Bronchial epithelial cell (primary cell): ENCODE data around the gene KPNA2. TPM values are rescaled to one million over a fixed set of nuclear protein-coding genes. Genes with fewer than 3 reads are reported as not detected.
"Not testable (repeated sequence)": the region's sequence is repeated elsewhere in the genome, so short reads cannot be mapped to it uniquely, and the experiment has no call there.

Source experiments
- DNase-seq: peaks from one replicate; pipeline ENCODE4 v3.0.0-alpha.2; 2010; ENCODE audit warnings: low read depth
- FAIRE-seq: peaks from 2 replicates; lab custom pipeline; 2011; peaks lifted over from hg19 to GRCh38; lab: Jason Lieb, UNC
- H3K27me3 ChIP-seq: 2 replicates; pipeline ENCODE4 v1.5.1; 2011; ENCODE audit warnings: low read length; ENCODE audit not compliant: control insufficient read depth, insufficient read depth
- H3K36me3 ChIP-seq: 2 replicates; pipeline ENCODE4 v1.5.1; 2011; ENCODE audit warnings: low read length; ENCODE audit not compliant: control insufficient read depth, insufficient read depth
- H3K4me3 ChIP-seq: 2 replicates; pipeline ENCODE4 v1.5.1; 2011; ENCODE audit warnings: mild to moderate bottlenecking, low read depth, low read length, control low read depth
- total RNA-seq: library from RNA; depleted of rRNA; stranded (reverse); fragments of >200 nt; gene quantifications from 2 replicates; pipeline ENCODE4 v1.2.1, GENCODE V29; 2014
- TF ChIP-seq, protein P1 (sequence below): IDR thresholded peaks from 2 replicates; pipeline ENCODE4 v1.5.1; 2011; ENCODE audit warnings: mild to moderate bottlenecking, moderate library complexity, low read length, control low read depth, inconsistent platforms; ENCODE audit not compliant: insufficient read depth, severe bottlenecking

Gene KPNA2
- total RNA-seq, 1 donor from 2014 or later, result 17.4 TPM

DNA sequence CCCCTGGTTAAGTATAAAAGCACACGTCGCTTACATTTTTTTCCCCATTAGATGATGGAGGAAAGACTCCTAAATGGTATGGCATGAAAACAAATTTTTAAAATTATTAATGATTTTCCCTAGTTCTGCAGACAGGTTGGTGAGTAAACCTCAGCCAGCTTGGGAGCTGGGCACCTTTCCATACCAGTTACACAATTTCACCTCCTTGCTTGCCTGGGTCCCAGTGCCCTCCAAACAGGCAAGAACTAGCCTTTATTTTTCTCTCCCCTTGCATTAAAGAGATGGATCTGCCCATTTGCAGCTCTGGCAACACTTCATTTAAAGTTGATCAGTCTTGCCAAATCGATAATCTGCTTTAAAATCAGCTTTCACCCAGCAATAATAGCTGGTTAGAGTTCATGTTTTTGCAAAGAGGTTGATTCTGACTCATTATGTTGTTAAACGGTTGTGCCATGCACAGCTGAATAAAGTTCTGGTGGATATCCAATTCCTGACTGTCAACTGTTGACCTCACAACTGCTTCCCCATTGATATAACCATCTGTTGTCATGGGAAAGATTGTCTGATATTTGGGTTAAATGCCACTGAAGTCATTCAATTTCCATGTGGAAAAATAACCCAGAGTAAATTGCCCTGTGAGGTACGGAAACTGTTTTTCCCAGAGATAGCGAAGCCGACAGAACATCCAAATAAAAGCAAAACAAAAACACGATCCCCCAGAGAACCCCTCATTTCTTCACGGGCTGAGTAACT lies 40.5 kb upstream of the KPNA2 start:
- Histone ChIP-seq H3K27me3 (no peaks in the 10 kb centered on the region), H3K36me3 (no peaks in the 10 kb centered on the region), H3K4me3 (peak overlapping the region; percentile 37)
- TF ChIP-seq, protein P1, sequence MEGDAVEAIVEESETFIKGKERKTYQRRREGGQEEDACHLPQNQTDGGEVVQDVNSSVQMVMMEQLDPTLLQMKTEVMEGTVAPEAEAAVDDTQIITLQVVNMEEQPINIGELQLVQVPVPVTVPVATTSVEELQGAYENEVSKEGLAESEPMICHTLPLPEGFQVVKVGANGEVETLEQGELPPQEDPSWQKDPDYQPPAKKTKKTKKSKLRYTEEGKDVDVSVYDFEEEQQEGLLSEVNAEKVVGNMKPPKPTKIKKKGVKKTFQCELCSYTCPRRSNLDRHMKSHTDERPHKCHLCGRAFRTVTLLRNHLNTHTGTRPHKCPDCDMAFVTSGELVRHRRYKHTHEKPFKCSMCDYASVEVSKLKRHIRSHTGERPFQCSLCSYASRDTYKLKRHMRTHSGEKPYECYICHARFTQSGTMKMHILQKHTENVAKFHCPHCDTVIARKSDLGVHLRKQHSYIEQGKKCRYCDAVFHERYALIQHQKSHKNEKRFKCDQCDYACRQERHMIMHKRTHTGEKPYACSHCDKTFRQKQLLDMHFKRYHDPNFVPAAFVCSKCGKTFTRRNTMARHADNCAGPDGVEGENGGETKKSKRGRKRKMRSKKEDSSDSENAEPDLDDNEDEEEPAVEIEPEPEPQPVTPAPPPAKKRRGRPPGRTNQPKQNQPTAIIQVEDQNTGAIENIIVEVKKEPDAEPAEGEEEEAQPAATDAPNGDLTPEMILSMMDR, result no peak
- DNase-seq (peak; percentile 80), FAIRE-seq (no peak)

DNA sequence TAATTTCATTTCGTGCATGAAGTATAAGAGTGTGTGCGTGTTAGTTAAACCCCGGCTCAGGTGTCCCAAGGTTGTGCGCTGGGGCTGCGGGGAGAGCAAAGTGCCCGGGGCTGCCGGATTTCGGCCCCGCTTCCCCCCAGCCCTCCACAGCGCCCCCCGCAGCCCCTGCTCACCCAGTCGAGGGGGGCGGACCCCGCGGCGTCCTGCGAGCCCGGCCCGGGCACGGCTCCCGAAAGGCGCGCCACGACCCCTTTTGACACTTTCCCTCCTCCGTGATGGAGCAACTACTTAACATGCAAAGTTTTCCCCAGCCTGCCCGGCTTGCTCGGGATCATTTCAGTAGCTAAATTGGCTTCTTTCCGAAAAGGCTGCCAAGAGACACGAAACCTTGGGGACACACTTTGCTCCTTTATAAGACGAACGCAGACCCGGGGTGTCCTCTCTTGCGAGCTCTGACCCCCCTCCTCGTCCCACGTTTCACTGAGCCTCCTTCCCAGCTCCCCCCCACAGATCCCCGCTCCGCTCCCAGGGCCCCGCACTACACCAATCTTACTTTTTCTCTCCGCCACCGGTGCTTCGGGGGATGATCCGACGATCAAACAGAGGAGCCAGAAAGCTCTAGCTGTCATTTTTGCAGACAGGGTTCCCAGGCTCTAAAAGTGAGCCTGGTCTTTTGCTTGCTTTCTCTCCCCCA lies 39.8 kb upstream of the KPNA2 start:
- Histone ChIP-seq H3K27me3 (no peaks in the 10 kb centered on the region), H3K4me3 (peak overlapping the region; percentile 37), H3K36me3 (no peaks in the 10 kb centered on the region)
- TF ChIP-seq, protein P1, result no peak
- FAIRE-seq (no peak), DNase-seq (no peak)

DNA sequence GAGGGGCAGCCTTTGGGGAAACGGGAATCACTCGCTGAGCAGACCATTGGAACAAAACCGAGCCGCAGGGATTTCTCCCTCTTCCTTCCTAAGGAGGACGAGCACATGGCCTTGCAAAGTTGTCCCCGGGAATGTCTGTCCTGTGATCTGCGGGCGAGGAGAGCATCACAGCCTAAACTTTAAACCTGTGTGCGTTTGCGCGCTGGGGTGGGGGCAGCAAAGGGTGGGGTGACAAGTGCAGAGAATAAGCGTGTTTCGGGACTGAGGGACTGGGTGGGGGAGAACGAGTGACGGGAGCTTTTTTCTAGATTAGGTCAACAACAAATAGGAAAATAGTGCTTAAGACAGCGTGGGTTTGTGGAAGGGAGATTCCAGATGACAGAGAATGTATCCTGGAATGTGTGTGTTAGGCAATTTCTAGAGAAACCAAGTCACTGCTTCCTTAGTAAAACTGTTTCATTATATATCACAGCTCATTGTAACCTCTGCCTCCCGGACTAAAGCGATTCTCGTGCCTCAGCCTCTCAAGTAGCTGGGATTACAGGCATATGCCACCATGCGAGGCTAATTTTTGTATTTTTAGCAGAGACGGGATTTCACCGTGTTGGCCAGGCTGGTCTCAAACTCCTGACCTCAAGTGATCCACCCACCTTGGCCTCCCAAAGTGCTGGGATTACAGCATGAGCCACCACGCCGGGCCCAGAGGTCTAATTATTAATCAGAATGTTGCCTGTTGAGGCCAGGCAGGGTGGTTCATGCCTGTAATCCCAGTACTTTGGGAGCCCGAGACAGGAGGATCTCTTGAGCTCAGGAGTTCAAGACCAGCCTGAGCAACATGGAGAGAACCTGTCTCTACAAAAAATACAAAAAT lies 39.0 kb upstream of the KPNA2 start, which contains the start of gene C17orf58:
Gene C17orf58, minus strand, starts transcription at position 169 of the 871 bp plus-strand sequence. CDS start 271 bp downstream, outside the sequence.
- DNase-seq, result peak; percentile 64
- H3K27me3 ChIP-seq, FAIRE-seq, H3K36me3 ChIP-seq: not testable (repeated sequence)
- peak within 1 kb of the TSS; percentile 37 for H3K4me3 ChIP-seq

DNA sequence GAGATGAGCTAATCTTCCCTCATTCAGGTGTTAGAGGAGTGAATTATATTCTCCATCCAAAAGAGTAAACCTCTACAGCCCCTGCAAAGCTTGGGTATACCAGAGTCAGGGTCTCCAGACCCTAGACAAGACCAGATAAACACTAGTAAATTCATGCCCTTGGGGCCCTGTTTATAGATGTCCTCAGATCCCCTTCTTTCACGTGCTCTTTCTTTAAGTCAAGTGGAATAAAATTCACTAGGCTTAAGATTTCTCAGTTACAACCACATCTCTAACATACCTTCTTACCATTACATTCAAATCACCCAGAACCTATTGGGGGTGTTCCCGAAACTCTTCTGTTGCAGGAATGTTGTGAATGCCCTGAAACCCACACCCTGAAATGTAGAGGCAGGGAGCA lies 37.1 kb upstream of the KPNA2 start:
- DNase-seq, result no peak

DNA sequence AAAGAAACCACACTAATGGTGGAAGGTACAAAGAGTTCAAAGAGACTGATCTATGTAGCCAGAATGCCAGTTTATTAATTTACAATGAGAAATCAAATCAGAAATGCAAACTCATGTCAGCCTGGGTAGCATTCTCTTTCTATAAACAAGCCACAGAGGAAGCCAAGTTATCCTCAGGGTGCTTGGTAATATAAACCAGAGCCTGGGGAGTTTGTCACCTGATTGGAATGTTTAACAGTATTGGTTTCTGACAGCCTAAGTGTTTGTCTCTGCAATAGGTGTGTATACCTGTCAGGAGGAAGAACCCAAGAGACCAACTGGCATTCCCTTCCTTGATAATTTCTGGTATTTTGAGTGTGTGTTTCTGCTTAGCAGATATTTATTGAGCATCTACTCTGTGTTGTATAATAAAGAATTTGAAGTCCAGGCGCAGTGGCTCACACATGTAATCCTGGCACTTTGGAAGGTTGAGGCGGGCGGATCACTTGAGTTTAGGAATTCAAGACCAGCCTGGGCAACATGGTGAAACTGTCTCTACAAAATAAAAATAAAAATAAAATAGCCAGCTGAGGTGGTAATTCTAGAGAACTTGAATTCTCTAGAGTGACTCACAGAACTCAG lies 36.1 kb upstream of the KPNA2 start:
- FAIRE-seq, result no peak
- peak; percentile 79 for DNase-seq
- Histone ChIP-seq H3K36me3 (no peaks in the 10 kb centered on the region), H3K4me3 (no peak overlapping the region), H3K27me3 (no peaks in the 10 kb centered on the region)
- TF ChIP-seq, protein P1, result no peak

More for the DNA sequence above, 37.1 kb upstream of the KPNA2 start:
- Histone ChIP-seq H3K4me3 (no peak overlapping the region), H3K27me3 (no peaks in the 10 kb centered on the region), H3K36me3 (no peaks in the 10 kb centered on the region)
- no peak for FAIRE-seq
- TF ChIP-seq, protein P1, result no peak
